ENCODE results near the gene ZNF582.

DNA sequence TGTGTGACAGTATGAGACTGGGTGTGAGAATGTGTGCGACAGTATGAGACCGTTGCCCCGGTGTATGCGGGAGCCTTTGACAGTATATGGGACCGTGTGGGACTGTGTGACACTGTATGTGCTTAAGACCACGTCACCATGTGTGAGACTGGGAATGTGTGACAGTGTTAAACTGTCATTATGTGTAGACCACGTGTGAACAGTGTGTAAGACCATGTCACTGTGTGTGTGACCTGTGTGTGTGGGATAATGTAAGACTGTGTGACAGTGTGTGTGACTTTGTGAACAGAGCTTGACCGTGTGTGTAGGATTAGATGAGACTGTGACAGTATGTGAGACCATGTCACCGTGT, 11.3 kb upstream of the ZNF582 start:
- no peak for TF ChIP-seq RARB (CRISPR knock-in tag; IDR thresholded peaks at IDR 0.05)
- TF ChIP-seq TCF4 (CRISPR knock-in tag; IDR thresholded peaks at IDR 0.05; ENCODE audit: borderline replicate concordance) = no peak
- TF ChIP-seq, protein P1, sequence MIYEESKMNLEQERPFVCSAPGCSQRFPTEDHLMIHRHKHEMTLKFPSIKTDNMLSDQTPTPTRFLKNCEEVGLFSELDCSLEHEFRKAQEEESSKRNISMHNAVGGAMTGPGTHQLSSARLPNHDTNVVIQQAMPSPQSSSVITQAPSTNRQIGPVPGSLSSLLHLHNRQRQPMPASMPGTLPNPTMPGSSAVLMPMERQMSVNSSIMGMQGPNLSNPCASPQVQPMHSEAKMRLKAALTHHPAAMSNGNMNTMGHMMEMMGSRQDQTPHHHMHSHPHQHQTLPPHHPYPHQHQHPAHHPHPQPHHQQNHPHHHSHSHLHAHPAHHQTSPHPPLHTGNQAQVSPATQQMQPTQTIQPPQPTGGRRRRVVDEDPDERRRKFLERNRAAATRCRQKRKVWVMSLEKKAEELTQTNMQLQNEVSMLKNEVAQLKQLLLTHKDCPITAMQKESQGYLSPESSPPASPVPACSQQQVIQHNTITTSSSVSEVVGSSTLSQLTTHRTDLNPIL (CRISPR knock-in tag; IDR thresholded peaks at IDR 0.05; ENCODE audit: low read depth) = no peak
- TF ChIP-seq ZC3H10 (CRISPR knock-in tag; IDR thresholded peaks at IDR 0.05) = no peak
- TF ChIP-seq ZFP30 (CRISPR knock-in tag; IDR thresholded peaks at IDR 0.05) = no peak
- no peak for TF ChIP-seq ESRRG (CRISPR knock-in tag; IDR thresholded peaks at IDR 0.05)
- TF ChIP-seq ARNTL (CRISPR knock-in tag; IDR thresholded peaks at IDR 0.05; ENCODE audit: borderline replicate concordance, low read depth) = no peak
- TF ChIP-seq, protein P2, sequence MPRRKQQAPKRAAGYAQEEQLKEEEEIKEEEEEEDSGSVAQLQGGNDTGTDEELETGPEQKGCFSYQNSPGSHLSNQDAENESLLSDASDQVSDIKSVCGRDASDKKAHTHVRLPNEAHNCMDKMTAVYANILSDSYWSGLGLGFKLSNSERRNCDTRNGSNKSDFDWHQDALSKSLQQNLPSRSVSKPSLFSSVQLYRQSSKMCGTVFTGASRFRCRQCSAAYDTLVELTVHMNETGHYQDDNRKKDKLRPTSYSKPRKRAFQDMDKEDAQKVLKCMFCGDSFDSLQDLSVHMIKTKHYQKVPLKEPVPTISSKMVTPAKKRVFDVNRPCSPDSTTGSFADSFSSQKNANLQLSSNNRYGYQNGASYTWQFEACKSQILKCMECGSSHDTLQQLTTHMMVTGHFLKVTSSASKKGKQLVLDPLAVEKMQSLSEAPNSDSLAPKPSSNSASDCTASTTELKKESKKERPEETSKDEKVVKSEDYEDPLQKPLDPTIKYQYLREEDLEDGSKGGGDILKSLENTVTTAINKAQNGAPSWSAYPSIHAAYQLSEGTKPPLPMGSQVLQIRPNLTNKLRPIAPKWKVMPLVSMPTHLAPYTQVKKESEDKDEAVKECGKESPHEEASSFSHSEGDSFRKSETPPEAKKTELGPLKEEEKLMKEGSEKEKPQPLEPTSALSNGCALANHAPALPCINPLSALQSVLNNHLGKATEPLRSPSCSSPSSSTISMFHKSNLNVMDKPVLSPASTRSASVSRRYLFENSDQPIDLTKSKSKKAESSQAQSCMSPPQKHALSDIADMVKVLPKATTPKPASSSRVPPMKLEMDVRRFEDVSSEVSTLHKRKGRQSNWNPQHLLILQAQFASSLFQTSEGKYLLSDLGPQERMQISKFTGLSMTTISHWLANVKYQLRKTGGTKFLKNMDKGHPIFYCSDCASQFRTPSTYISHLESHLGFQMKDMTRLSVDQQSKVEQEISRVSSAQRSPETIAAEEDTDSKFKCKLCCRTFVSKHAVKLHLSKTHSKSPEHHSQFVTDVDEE (CRISPR knock-in tag; IDR thresholded peaks at IDR 0.05) = no peak
- no peak for TF ChIP-seq TOX (CRISPR knock-in tag; IDR thresholded peaks at IDR 0.05; ENCODE audit: borderline replicate concordance)
- no peak for TF ChIP-seq ZFP3 (CRISPR knock-in tag; IDR thresholded peaks at IDR 0.05)
- no peak for TF ChIP-seq SNAI2 (CRISPR knock-in tag; IDR thresholded peaks at IDR 0.05)
- TF ChIP-seq, protein P3, sequence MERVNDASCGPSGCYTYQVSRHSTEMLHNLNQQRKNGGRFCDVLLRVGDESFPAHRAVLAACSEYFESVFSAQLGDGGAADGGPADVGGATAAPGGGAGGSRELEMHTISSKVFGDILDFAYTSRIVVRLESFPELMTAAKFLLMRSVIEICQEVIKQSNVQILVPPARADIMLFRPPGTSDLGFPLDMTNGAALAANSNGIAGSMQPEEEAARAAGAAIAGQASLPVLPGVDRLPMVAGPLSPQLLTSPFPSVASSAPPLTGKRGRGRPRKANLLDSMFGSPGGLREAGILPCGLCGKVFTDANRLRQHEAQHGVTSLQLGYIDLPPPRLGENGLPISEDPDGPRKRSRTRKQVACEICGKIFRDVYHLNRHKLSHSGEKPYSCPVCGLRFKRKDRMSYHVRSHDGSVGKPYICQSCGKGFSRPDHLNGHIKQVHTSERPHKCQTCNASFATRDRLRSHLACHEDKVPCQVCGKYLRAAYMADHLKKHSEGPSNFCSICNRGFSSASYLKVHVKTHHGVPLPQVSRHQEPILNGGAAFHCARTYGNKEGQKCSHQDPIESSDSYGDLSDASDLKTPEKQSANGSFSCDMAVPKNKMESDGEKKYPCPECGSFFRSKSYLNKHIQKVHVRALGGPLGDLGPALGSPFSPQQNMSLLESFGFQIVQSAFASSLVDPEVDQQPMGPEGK (CRISPR knock-in tag; IDR thresholded peaks at IDR 0.05; ENCODE audit: borderline replicate concordance) = no peak
- TF ChIP-seq, protein P4, sequence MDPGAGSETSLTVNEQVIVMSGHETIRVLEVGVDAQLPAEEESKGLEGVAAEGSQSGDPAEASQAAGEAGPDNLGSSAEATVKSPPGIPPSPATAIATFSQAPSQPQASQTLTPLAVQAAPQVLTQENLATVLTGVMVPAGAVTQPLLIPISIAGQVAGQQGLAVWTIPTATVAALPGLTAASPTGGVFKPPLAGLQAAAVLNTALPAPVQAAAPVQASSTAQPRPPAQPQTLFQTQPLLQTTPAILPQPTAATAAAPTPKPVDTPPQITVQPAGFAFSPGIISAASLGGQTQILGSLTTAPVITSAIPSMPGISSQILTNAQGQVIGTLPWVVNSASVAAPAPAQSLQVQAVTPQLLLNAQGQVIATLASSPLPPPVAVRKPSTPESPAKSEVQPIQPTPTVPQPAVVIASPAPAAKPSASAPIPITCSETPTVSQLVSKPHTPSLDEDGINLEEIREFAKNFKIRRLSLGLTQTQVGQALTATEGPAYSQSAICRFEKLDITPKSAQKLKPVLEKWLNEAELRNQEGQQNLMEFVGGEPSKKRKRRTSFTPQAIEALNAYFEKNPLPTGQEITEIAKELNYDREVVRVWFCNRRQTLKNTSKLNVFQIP (CRISPR knock-in tag; IDR thresholded peaks at IDR 0.05; ENCODE audit: borderline replicate concordance, low read depth) = no peak
- TF ChIP-seq OSR1 (CRISPR knock-in tag; IDR thresholded peaks at IDR 0.05) = no peak
